Endothelial cell of umbilical vein (primary cell): ENCODE results near the gene MFRP. TPM values are rescaled to one million over a fixed set of nuclear protein-coding genes. Genes with fewer than 3 reads are reported as not detected.

Experiments
- BruUV-seq: library from RNA; stranded (reverse); fragments of 400-500 nt; replicated peaks from 2 replicates; lab custom pipeline; 2021; lab: Mats Ljungman, UMichigan
- CTCF ChIA-PET: fragments of 300-600, 350-600 bp; sonication (Branson Sonifier 250); formaldehyde crosslinking; loops from one replicate; lab custom pipeline; 2021; ENCODE audit warnings: antibody characterized with exemption, inconsistent platforms; lab: Charles Lee
- POLR2A ChIA-PET: fragments of 300-600, 350-600 bp; sonication (Branson Sonifier 250); formaldehyde crosslinking; loops from one replicate; lab custom pipeline; 2021; ENCODE audit warnings: antibody characterized with exemption, inconsistent platforms; lab: Charles Lee
- DNase-seq: peaks from one replicate; pipeline ENCODE4 v3.0.0-alpha.2; 2011; ENCODE audit warnings: low read depth, low spot score
- FAIRE-seq: peaks from 2 replicates; lab custom pipeline; 2011; peaks lifted over from hg19 to GRCh38; lab: Jason Lieb, UNC
- H2AFZ ChIP-seq: 2 replicates; pipeline ENCODE4 v1.6.0; 2012; ENCODE audit warnings: low read depth, low read length, control low read depth, inconsistent platforms
- H3K27ac ChIP-seq: 2 replicates; pipeline ENCODE4 v1.5.1; 2011; ENCODE audit warnings: low read depth, mild to moderate bottlenecking, control low read depth, low read length, moderate library complexity; ENCODE audit not compliant: insufficient read depth
- H3K27me3 ChIP-seq, 2 experiments: 2 replicates each; pipeline versions ENCODE4 v1.6.0 to v1.6.1; 2011; ENCODE audit warnings: low read length in 2 of 2, mixed read lengths in 1 of 2; ENCODE audit not compliant: control insufficient read depth in 2 of 2, insufficient read depth in 2 of 2
- H3K36me3 ChIP-seq, 2 experiments: 2 replicates in 1 of 2; 3 replicates in 1 of 2; pipeline ENCODE4 v1.5.1; 2011; ENCODE audit warnings: low read length in 2 of 2, mild to moderate bottlenecking in 1 of 2, moderate library complexity in 1 of 2; ENCODE audit not compliant: control insufficient read depth in 2 of 2, insufficient read depth in 2 of 2; ENCODE audit errors: extremely low read depth in 1 of 2
- H3K4me1 ChIP-seq: 3 replicates; pipeline ENCODE4 v1.5.1; 2011; ENCODE audit warnings: mild to moderate bottlenecking, low read length; ENCODE audit not compliant: control insufficient read depth, insufficient read depth; ENCODE audit errors: extremely low read depth
- H3K4me2 ChIP-seq: 2 replicates; pipeline ENCODE4 v1.6.1; 2011; ENCODE audit warnings: low read length, control low read depth, mixed read lengths; ENCODE audit not compliant: insufficient read depth
- H3K4me3 ChIP-seq, 3 experiments: fragments of 200-600 bp in 1 of 3; sonication (generic), shearing (Covaris generic) in 1 of 3; replicated peaks in 1 of 3; 2 replicates each; pipeline ENCODE4 v1.5.1; 2011 to 2016; ENCODE audit warnings: control low read depth in 3 of 3, low read length in 3 of 3, mild to moderate bottlenecking in 2 of 3, inconsistent platforms in 1 of 3, low read depth in 1 of 3, moderate library complexity in 1 of 3; ENCODE audit not compliant: insufficient read depth in 1 of 3
- H3K79me2 ChIP-seq: 2 replicates; pipeline ENCODE4 v1.6.0; 2012; ENCODE audit warnings: low read length, inconsistent platforms; ENCODE audit not compliant: control insufficient read depth, insufficient read depth
- H3K9ac ChIP-seq: replicated peaks from 2 replicates; pipeline ENCODE3; 2011; ENCODE audit warnings: low read length, control low read depth; ENCODE audit not compliant: insufficient read depth; ENCODE audit errors: extremely low read depth
- H3K9me1 ChIP-seq: replicated peaks from 3 replicates; pipeline ENCODE4 v1.6.0; 2011; ENCODE audit warnings: mild to moderate bottlenecking, low read length; ENCODE audit not compliant: control insufficient read depth, insufficient read depth; ENCODE audit errors: extremely low read depth
- H3K9me3 ChIP-seq: replicated peaks from 2 replicates; pipeline ENCODE4 v1.5.1; 2012; ENCODE audit warnings: low read length, inconsistent platforms; ENCODE audit not compliant: control insufficient read depth, insufficient read depth
- H4K20me1 ChIP-seq: replicated peaks from 2 replicates; pipeline ENCODE3; 2011; ENCODE audit warnings: mild to moderate bottlenecking, low read length; ENCODE audit not compliant: control insufficient read depth, insufficient read depth; ENCODE audit errors: extremely low read depth
- EZH2 ChIP-seq: IDR thresholded peaks from 2 replicates; pipeline ENCODE4 v1.6.1; 2012; ENCODE audit warnings: borderline replicate concordance, low read depth, mild to moderate bottlenecking, moderate library complexity, low read length, inconsistent platforms; ENCODE audit not compliant: severe bottlenecking
- FOS ChIP-seq: IDR thresholded peaks from 2 replicates; pipeline ENCODE4 v1.6.1; 2011; ENCODE audit warnings: mild to moderate bottlenecking, low read length, moderate library complexity, borderline replicate concordance; ENCODE audit not compliant: insufficient read depth
- GATA2 ChIP-seq: IDR thresholded peaks from 2 replicates; pipeline ENCODE4 v1.7.0; 2011; ENCODE audit warnings: low read depth, mild to moderate bottlenecking, moderate library complexity, mixed read lengths, low read length; ENCODE audit not compliant: insufficient read length, insufficient read depth
- JUN ChIP-seq: IDR thresholded peaks from 2 replicates; pipeline ENCODE4 v1.6.1; 2011; ENCODE audit warnings: borderline replicate concordance, low read depth; ENCODE audit not compliant: insufficient read length, insufficient read depth
- MYC ChIP-seq: IDR thresholded peaks from one replicate; pipeline ENCODE4 v1.6.1; 2011; ENCODE audit warnings: mild to moderate bottlenecking, low read depth, low read length
- POLR2A ChIP-seq: IDR thresholded peaks from 2 replicates; pipeline ENCODE4 v1.6.1; 2012; ENCODE audit warnings: low read depth, mild to moderate bottlenecking, control low read depth, low read length
- POLR2AphosphoS5 ChIP-seq: IDR thresholded peaks from 2 replicates; pipeline ENCODE4 v1.6.1; 2012; ENCODE audit warnings: low read depth, mild to moderate bottlenecking, control low read depth, low read length, moderate library complexity; ENCODE audit not compliant: insufficient read depth
- dilution Hi-C: fragments of 300-500 bp; cut with MboI; formaldehyde crosslinking; loops from one replicate; pipeline ENCODE4 v1.15.0; 2019; ENCODE audit warnings: low sequenced_read_pairs; ENCODE audit not compliant: extremely low pct_ligation_motif_present
- intact Hi-C: fragments of 100-400 bp; cut with micrococcal nuclease; formaldehyde crosslinking; loops from one replicate; pipeline ENCODE4 v1.10.0; 2022
- polyA plus RNA-seq, 4 experiments: library from polyadenylated mRNA; depleted of rRNA in 3 of 4; stranded (reverse) in 3 of 4; unstranded in 1 of 4; fragments of >200 nt; gene quantifications; 2 replicates each; pipeline versions ENCODE4 v1.2.1 to v1.2.3, GENCODE V29; 2011 to 2012; ENCODE audit warnings: missing spikeins in 1 of 4
- total RNA-seq: library from RNA; stranded (reverse); gene quantifications from 2 replicates; pipeline ENCODE4 v1.2.3, GENCODE V29; 2021
- TF ChIP-seq, protein P1 (sequence below): IDR thresholded peaks from 2 replicates; pipeline ENCODE4 v1.6.1; 2011; ENCODE audit not compliant: insufficient read depth, insufficient read length
- TF ChIP-seq, protein P2 (sequence below), 2 donors: IDR thresholded peaks; 1 replicate in 1 of 2; 2 replicates in 1 of 2; pipeline ENCODE4 v1.5.1; 2011; ENCODE audit warnings: low read length in 2 of 2, mild to moderate bottlenecking in 2 of 2, moderate library complexity in 2 of 2, control low read depth in 1 of 2, inconsistent platforms in 1 of 2, low read depth in 1 of 2; ENCODE audit not compliant: insufficient read depth in 1 of 2; ENCODE audit errors: extremely low read depth in 1 of 2

Gene MFRP
- total and polyA plus RNA-seq, 2 donors (not counting 3 experiments of a cell fraction or from before 2014, with no cell fraction given), result 0.08 TPM; not detected in 1

DNA sequence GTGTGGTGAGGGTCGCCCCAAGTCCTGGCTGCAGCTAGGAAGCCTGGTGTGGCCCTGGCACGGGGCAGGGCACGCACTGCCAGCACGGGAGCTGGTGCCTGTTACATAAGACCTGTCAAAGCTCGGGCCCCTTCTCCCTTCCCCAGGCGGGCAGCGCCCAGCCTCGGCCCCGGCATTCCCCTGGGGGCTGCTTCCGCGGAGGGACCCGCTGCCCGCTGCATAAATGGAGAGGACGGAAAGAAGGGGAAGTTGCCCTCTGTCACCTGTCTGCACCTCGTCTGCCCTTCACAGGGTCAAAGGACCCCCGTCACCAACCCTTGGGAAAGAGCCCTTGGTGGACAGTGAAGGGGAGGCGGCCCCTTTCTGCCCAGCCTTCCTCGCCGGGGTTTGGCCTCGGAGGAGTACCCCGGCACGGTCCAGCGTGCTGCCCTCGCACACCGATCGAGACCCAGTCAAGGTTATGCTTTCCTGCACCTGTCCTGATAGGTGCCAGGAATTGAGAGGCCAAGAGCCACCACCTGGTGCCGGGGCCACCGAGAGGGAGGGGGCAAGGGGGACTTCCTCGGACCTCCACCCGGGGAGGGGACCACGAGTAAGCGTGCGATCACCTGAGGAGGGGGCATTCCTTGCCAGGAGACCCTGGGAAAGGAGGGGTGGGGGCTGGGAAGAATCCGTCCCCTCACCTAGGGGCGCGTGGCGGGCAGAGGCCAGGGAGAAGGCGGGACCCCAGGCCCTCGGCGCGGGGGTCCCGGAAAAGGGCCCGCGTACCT, 16.8 kb upstream of the MFRP start:
- no peaks in the 10 kb centered on the region for H3K4me1 ChIP-seq
- no peak overlapping the region for H3K9ac ChIP-seq
- peaks cover 12 to 20% of the 10 kb centered on the region in 2 experiments for H3K27me3 ChIP-seq
- CTCF ChIA-PET, result interaction anchor here (1.2 to 2.8 kb wide), 4 partner anchors 8 to 25 kb away, joined by 6 to 21 read pairs (median 12); no protein-coding TSS in a partner anchor
- H4K20me1 ChIP-seq, result no peaks in the 10 kb centered on the region
- H3K9me1 ChIP-seq, result no peaks in the 10 kb centered on the region
- intact Hi-C loops (no loop called here), dilution Hi-C loops (no loop called here)
- H3K27ac ChIP-seq, result no peak overlapping the region
- no peak overlapping the region for H2AFZ ChIP-seq
- TF ChIP-seq MYC (no peak), JUN (no peak), GATA2 (no peak), EZH2 (no peak), FOS (no peak), POLR2A (no peak), POLR2AphosphoS5 (no peak)
- TF ChIP-seq, protein P1, sequence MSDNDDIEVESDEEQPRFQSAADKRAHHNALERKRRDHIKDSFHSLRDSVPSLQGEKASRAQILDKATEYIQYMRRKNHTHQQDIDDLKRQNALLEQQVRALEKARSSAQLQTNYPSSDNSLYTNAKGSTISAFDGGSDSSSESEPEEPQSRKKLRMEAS, result no peak
- TF ChIP-seq, protein P2, sequence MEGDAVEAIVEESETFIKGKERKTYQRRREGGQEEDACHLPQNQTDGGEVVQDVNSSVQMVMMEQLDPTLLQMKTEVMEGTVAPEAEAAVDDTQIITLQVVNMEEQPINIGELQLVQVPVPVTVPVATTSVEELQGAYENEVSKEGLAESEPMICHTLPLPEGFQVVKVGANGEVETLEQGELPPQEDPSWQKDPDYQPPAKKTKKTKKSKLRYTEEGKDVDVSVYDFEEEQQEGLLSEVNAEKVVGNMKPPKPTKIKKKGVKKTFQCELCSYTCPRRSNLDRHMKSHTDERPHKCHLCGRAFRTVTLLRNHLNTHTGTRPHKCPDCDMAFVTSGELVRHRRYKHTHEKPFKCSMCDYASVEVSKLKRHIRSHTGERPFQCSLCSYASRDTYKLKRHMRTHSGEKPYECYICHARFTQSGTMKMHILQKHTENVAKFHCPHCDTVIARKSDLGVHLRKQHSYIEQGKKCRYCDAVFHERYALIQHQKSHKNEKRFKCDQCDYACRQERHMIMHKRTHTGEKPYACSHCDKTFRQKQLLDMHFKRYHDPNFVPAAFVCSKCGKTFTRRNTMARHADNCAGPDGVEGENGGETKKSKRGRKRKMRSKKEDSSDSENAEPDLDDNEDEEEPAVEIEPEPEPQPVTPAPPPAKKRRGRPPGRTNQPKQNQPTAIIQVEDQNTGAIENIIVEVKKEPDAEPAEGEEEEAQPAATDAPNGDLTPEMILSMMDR (IDR thresholded peaks at IDR 0.05; ENCODE audit: extremely low read depth in 1 of 2, insufficient read depth in 1 of 2, low read depth in 1 of 2, low read length in 2 of 2), result no peak
- FAIRE-seq, result no peak
- H3K79me2 ChIP-seq, result no peaks in the 10 kb centered on the region
- H3K4me3 ChIP-seq, result peak overlapping the region in 1 of 3 experiments; percentile 33
- no peaks in the 10 kb centered on the region for H3K36me3 ChIP-seq
- POLR2A ChIA-PET, result no interaction called here
- BruUV-seq, result no TSS peak
- DNase-seq, result no peak
- H3K4me2 ChIP-seq, result no peak overlapping the region
- no peaks in the 10 kb centered on the region for H3K9me3 ChIP-seq
